Fibroblast of the aortic adventitia (primary cell): Measurements from ENCODE around the gene SGCA. TPM values are rescaled to one million over a fixed set of nuclear protein-coding genes. Genes with fewer than 3 reads are reported as not detected.

Source experiments
- DNase-seq: peaks from one replicate; pipeline ENCODE4 v3.0.0-alpha.2; 2010; ENCODE audit warnings: low read depth
- H3K4me3 ChIP-seq: 2 replicates; pipeline ENCODE4 v1.5.1; 2011; ENCODE audit warnings: low read depth, mild to moderate bottlenecking, control low read depth, low read length, moderate library complexity
- CTCF ChIP-seq: IDR thresholded peaks from 2 replicates; pipeline ENCODE4 v1.5.1; 2011; ENCODE audit warnings: mild to moderate bottlenecking, low read length, control low read depth, inconsistent platforms; ENCODE audit not compliant: insufficient read depth
- total RNA-seq: library from RNA; depleted of rRNA; stranded (reverse); fragments of >200 nt; gene quantifications from 2 replicates; pipeline ENCODE4 v1.2.3, GENCODE V29; 2012; ENCODE audit warnings: low replicate concordance

SGCA gene
- total RNA-seq, 1 donor, result 0.90 TPM

GRCh38 chr17:50141745-50142110, 24.1 kb upstream of the SGCA start:
- H3K4me3 ChIP-seq, result no peak overlapping the region
- no peak for DNase-seq

GRCh38 chr17:50143461-50144176, 22.2 kb upstream of the SGCA start:
- no peak for DNase-seq
- no peak for TF ChIP-seq CTCF

More at GRCh38 chr17:50141745-50142110, 24.1 kb upstream of the SGCA start:
- no peak for TF ChIP-seq CTCF

GRCh38 chr17:50144355-50144754, 21.4 kb upstream of the SGCA start:
- no peak for TF ChIP-seq CTCF
- DNase-seq, result no peak
- H3K4me3 ChIP-seq, result no peak overlapping the region

More at GRCh38 chr17:50143461-50144176, 22.2 kb upstream of the SGCA start:
- H3K4me3 ChIP-seq, result no peak overlapping the region

- no peak for DNase-seq
- H3K4me3 ChIP-seq, result no peak overlapping the region
- no peak for TF ChIP-seq CTCF
Observed at GRCh38 chr17:50144845-50145531, 20.8 kb upstream of the SGCA start.

GRCh38 chr17:50145532-50146229, 20.1 kb upstream of the SGCA start:
- H3K4me3 ChIP-seq, result peak overlapping the region; percentile 81
- no peak for TF ChIP-seq CTCF
- no peak for DNase-seq

- no peak for TF ChIP-seq CTCF
- DNase-seq, result no peak
- H3K4me3 ChIP-seq, result peak overlapping the region; percentile 81
Observed at GRCh38 chr17:50146230-50146926, 19.4 kb upstream of the SGCA start.
